ENCODE results near the gene ZNF568. TPM values are rescaled to one million over a fixed set of nuclear protein-coding genes. Genes with fewer than 3 reads are reported as not detected.

ZNF568 gene
- total and polyA plus RNA-seq, 2 experiments from 2014 or later, result 2.5 to 8.9 TPM

DNA sequence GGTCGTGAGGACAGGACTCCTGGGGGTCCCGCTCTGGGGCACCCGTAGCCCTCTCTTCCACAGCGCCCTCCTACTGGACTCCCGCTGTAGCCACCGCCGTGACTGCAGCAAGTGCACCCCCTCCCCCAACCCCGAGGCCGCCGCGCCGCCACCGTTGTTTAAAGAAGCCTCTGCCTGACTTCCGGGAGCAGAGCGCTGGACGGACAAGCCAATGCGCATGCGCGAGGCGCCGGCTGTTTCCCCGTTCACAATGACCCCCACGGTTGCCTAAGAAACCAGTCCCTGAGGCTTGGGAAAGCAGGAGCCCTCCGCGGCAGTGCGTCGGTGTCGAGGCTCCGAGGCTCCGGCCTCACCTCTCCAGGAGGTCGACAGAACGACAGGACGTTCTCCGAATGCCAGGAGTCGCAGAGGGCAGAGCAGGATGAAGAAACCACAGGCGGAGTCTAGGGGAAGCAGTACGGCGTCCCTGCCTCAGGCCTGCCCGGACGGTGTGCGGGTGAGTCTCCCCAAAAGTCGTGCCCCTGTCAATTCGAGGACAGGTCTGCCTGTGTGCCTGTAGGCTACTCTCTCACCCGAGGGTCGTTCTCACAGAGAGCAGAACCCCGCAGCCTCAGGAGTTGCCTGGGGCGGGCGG, 91.6 kb downstream of the ZNF568 start:
- Histone ChIP-seq H3K4me1 (ENCODE audit: insufficient read depth) (no peaks in the 10 kb centered on the region), H3K79me2 (no peaks in the 10 kb centered on the region), H2AFZ (no peak overlapping the region), H3K9me2 (replicated peaks; ENCODE audit: insufficient read depth) (no peaks in the 10 kb centered on the region), H3K27me3 (no peaks in the 10 kb centered on the region), H4K20me1 (ENCODE audit: insufficient read depth, poor library complexity, severe bottlenecking) (no peaks in the 10 kb centered on the region), H3K27ac (no peak overlapping the region), H3K36me3 (replicated peaks; ENCODE audit: insufficient read depth, low read depth) (no peaks in the 10 kb centered on the region), H3K4me2 (no peak overlapping the region), H3K9me3 (ENCODE audit: low read depth) (no peaks in the 10 kb centered on the region), H3K4me3 (no peak overlapping the region)
- 94% methylated on average over 42 of the region's 48 CpGs for WGBS (ENCODE audit: low lambda C conversion rate, missing lambda C conversion rate)
- TF ChIP-seq, protein P1, sequence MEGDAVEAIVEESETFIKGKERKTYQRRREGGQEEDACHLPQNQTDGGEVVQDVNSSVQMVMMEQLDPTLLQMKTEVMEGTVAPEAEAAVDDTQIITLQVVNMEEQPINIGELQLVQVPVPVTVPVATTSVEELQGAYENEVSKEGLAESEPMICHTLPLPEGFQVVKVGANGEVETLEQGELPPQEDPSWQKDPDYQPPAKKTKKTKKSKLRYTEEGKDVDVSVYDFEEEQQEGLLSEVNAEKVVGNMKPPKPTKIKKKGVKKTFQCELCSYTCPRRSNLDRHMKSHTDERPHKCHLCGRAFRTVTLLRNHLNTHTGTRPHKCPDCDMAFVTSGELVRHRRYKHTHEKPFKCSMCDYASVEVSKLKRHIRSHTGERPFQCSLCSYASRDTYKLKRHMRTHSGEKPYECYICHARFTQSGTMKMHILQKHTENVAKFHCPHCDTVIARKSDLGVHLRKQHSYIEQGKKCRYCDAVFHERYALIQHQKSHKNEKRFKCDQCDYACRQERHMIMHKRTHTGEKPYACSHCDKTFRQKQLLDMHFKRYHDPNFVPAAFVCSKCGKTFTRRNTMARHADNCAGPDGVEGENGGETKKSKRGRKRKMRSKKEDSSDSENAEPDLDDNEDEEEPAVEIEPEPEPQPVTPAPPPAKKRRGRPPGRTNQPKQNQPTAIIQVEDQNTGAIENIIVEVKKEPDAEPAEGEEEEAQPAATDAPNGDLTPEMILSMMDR (IDR thresholded peaks at IDR 0.05; ENCODE audit: poor library complexity), result no peak
- TF ChIP-seq EZH2phosphoT487 (IDR thresholded peaks at IDR 0.05; ENCODE audit: low read depth, severe bottlenecking, unreplicated experiment) (no peak), EZH2 (IDR thresholded peaks at IDR 0.05; ENCODE audit: borderline replicate concordance) (no peak)
- no peak for DNase-seq (ENCODE audit: low spot score)

DNA sequence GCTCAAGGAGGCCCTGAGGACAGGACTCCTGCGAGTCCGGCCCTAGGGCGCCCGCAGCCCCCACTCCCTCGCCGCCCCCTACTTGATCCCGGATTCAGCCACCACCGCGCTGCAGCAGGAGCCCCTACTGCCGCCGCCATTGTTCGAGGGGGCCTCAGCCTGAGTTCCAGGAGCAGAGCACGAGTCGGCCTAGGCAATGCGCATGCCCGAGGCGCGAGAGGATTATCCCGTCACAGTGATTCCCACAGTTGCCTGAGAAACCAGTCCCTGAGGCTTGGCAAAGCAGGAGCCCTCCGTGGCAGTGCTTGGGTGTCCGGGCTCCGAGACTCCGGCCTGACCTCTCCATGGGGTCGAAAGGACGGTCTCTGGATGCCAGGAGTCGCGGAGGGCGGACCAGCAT, 93.7 kb downstream of the ZNF568 start:
- WGBS (ENCODE audit: low lambda C conversion rate, missing lambda C conversion rate), result 90% methylated on average over 28 of the region's 28 CpGs

DNA sequence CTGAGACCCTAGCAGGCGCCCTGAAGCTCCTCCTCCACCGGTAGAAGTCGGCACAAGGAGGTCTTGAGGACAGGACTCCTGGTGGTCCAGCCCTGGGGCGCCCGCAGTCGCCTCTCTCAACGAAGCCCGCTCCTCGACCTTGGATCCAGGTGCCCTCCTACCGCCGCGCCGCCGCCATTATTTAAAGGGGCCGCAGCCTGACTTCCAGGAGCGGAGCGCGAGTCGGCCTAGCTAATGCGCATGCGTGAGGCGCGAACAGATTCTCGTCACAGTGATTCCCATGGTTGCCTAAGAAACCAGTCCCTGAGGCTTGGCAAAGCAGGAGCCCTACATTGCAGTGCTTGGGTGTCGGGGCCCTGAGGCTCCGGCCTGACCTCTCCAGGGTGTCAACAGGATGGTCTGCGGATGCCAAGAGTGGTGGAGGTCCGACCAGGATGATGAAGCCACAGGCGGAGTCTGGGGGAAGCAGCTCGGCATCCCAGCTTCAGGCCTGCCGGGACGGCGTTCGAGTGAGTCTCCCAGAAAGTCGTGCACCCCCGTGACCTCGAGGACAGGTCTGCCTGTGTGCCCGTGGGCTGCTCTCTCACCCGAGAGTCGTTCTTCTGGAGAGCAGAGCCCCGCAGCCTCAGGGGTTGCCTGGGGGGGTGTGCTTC, 96.1 kb downstream of the ZNF568 start:
- H2AFZ ChIP-seq, result no peak overlapping the region
- TF ChIP-seq EZH2phosphoT487 (IDR thresholded peaks at IDR 0.05; ENCODE audit: low read depth, severe bottlenecking, unreplicated experiment) (no peak), EZH2 (IDR thresholded peaks at IDR 0.05; ENCODE audit: borderline replicate concordance) (no peak)
- TF ChIP-seq, protein P1 (IDR thresholded peaks at IDR 0.05; ENCODE audit: poor library complexity), result no peak
- WGBS (ENCODE audit: low lambda C conversion rate, missing lambda C conversion rate), result 93% methylated on average over 38 of the region's 41 CpGs
- no peak overlapping the region for H3K27ac ChIP-seq
- H3K27me3 ChIP-seq, result no peaks in the 10 kb centered on the region
- H3K9me3 ChIP-seq (ENCODE audit: low read depth), result no peaks in the 10 kb centered on the region
- H3K9me2 ChIP-seq (replicated peaks; ENCODE audit: insufficient read depth), result no peaks in the 10 kb centered on the region
- H4K20me1 ChIP-seq (ENCODE audit: insufficient read depth, poor library complexity, severe bottlenecking), result no peaks in the 10 kb centered on the region
- no peaks in the 10 kb centered on the region for H3K79me2 ChIP-seq
- no peak overlapping the region for H3K4me2 ChIP-seq
- DNase-seq (ENCODE audit: low spot score), result no peak
- no peaks in the 10 kb centered on the region for H3K4me1 ChIP-seq (ENCODE audit: insufficient read depth)
- H3K36me3 ChIP-seq (replicated peaks; ENCODE audit: insufficient read depth, low read depth), result no peaks in the 10 kb centered on the region
- no peak overlapping the region for H3K4me3 ChIP-seq

More for the DNA sequence above, 93.7 kb downstream of the ZNF568 start:
- no peak overlapping the region for H3K4me3 ChIP-seq
- no peak overlapping the region for H3K4me2 ChIP-seq
- H3K27me3 ChIP-seq, result no peaks in the 10 kb centered on the region
- no peaks in the 10 kb centered on the region for H3K36me3 ChIP-seq (replicated peaks; ENCODE audit: insufficient read depth, low read depth)
- H2AFZ ChIP-seq, result no peak overlapping the region
- no peaks in the 10 kb centered on the region for H3K4me1 ChIP-seq (ENCODE audit: insufficient read depth)
- no peaks in the 10 kb centered on the region for H4K20me1 ChIP-seq (ENCODE audit: insufficient read depth, poor library complexity, severe bottlenecking)
- TF ChIP-seq EZH2 (IDR thresholded peaks at IDR 0.05; ENCODE audit: borderline replicate concordance) (no peak), EZH2phosphoT487 (IDR thresholded peaks at IDR 0.05; ENCODE audit: low read depth, severe bottlenecking, unreplicated experiment) (no peak)
- TF ChIP-seq, protein P1 (IDR thresholded peaks at IDR 0.05; ENCODE audit: poor library complexity), result no peak
- H3K9me2 ChIP-seq (replicated peaks; ENCODE audit: insufficient read depth), result no peaks in the 10 kb centered on the region
- no peak overlapping the region for H3K27ac ChIP-seq
- no peaks in the 10 kb centered on the region for H3K79me2 ChIP-seq
- DNase-seq (ENCODE audit: low spot score), result no peak
- no peaks in the 10 kb centered on the region for H3K9me3 ChIP-seq (ENCODE audit: low read depth)

All from hepatocyte (in vitro differentiated cells).